Left lung (tissue), 10 donors: ENCODE measurements around the gene IPPK. TPM values are rescaled to one million over a fixed set of nuclear protein-coding genes. Genes with fewer than 3 reads are reported as not detected.

Experiments
- ATAC-seq: fragments of 200-7000 bp; cut with Tn5 transposase; one replicate; pipeline ENCODE4 v1.9.1; 2020; ENCODE audit warnings: moderate library complexity
- DNase-seq, 4 donors: peaks; one replicate each; pipeline ENCODE4 v3.0.0-alpha.2; 2013 to 2020
- H3K27ac ChIP-seq, 2 donors: fragments of 200-600 bp; sonication (generic) in 1 of 2; one replicate each; pipeline versions ENCODE4 v1.5.0 to v1.8.0; 2020 to 2021
- H3K27me3 ChIP-seq, 2 donors: fragments of 200-600 bp; sonication (generic) in 1 of 2; one replicate each; pipeline versions ENCODE4 v1.5.0 to v1.8.0; 2020 to 2021
- H3K36me3 ChIP-seq, 2 donors: fragments of 200-600 bp; sonication (generic) in 1 of 2; one replicate each; pipeline versions ENCODE4 v1.5.0 to v1.8.0; 2020 to 2021
- H3K4me1 ChIP-seq, 2 donors: fragments of 200-600 bp; one replicate each; pipeline ENCODE4 v1.8.0; 2021
- H3K4me3 ChIP-seq, 2 donors: fragments of 200-600 bp; sonication (generic) in 1 of 2; one replicate each; pipeline versions ENCODE4 v1.5.0 to v1.8.0; 2020 to 2021; ENCODE audit warnings: mild to moderate bottlenecking in 1 of 2
- H3K9me3 ChIP-seq, 2 donors: fragments of 200-600 bp; sonication (generic) in 1 of 2; one replicate each; pipeline versions ENCODE4 v1.5.0 to v1.8.0; 2020 to 2021
- intact Hi-C, 2 donors: fragments of 100-400 bp; cut with DNase I; formaldehyde crosslinking; loops; one replicate each; pipeline versions ENCODE4 v1.11.2 to v1.14.2; 2022
- polyA plus RNA-seq, 6 donors: library from polyadenylated mRNA; unstranded; fragments of 120-200 nt; gene quantifications; one replicate each; pipeline ENCODE4 v1.2.1, GENCODE V29; 2013; ENCODE audit not compliant: insufficient read length in 6 of 6
- total RNA-seq, 2 donors: library from RNA; stranded (reverse); fragmentation: NEBNext Ultra II Directional; extraction: Animal tissue kit (Norgen Biotek cat#: 25700); gene quantifications; one replicate each; pipeline ENCODE4 v1.2.1, GENCODE V29; 2021
- TF ChIP-seq, protein P1 (sequence below), 2 donors: fragments of 200-600 bp; sonication (generic) in 1 of 2; IDR thresholded peaks; one replicate each; pipeline versions ENCODE4 v1.5.0 to v1.8.0; 2021; ENCODE audit warnings: antibody characterized with exemption in 2 of 2
- donor health status: DM: no; HTN: yes; CAD: no.
- donor health status: DM: no; HTN: no; CAD: no.

The IPPK gene
- total and polyA plus RNA-seq, 8 donors = 6.5 to 10.8 (median 8.7) TPM

DNA sequence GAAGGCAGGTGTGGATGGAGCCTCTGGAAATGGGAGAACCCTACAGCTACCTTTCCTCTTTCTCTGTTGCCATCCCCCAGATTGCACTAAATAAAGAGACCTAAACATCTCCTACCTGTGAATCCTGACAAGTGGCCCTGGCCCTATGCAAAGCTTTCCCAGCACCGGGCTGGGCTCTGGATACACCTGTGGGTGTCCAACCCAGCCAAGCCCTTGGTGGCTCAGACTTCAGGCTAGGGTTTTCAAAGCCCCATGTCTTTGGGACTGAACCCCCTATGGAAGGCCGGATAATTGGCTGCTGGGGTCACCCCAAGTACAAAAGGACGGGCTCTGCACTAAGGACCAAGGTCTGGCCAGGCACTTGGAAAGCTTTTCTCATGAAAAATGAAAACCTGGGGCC is 44.1 kb upstream of the IPPK start:
- TF ChIP-seq, protein P1, sequence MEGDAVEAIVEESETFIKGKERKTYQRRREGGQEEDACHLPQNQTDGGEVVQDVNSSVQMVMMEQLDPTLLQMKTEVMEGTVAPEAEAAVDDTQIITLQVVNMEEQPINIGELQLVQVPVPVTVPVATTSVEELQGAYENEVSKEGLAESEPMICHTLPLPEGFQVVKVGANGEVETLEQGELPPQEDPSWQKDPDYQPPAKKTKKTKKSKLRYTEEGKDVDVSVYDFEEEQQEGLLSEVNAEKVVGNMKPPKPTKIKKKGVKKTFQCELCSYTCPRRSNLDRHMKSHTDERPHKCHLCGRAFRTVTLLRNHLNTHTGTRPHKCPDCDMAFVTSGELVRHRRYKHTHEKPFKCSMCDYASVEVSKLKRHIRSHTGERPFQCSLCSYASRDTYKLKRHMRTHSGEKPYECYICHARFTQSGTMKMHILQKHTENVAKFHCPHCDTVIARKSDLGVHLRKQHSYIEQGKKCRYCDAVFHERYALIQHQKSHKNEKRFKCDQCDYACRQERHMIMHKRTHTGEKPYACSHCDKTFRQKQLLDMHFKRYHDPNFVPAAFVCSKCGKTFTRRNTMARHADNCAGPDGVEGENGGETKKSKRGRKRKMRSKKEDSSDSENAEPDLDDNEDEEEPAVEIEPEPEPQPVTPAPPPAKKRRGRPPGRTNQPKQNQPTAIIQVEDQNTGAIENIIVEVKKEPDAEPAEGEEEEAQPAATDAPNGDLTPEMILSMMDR (IDR thresholded peaks at IDR 0.05) = no peak
- no peak for DNase-seq
- ATAC-seq = no peak
- Histone ChIP-seq H3K4me1 (peaks cover 0 to 12% of the 10 kb centered on the region in 2 donors), H3K9me3 (no peaks in the 10 kb centered on the region), H3K27me3 (no peaks in the 10 kb centered on the region), H3K36me3 (peaks cover 0 to 100% of the 10 kb centered on the region in 2 donors), H3K27ac (no peak overlapping the region), H3K4me3 (no peak overlapping the region)
- intact Hi-C loops = loop anchor here in 1 of 2 donors (10.0 kb wide), 1 partner anchor 51 kb away; the partner anchor contains the start of gene BICD2

DNA sequence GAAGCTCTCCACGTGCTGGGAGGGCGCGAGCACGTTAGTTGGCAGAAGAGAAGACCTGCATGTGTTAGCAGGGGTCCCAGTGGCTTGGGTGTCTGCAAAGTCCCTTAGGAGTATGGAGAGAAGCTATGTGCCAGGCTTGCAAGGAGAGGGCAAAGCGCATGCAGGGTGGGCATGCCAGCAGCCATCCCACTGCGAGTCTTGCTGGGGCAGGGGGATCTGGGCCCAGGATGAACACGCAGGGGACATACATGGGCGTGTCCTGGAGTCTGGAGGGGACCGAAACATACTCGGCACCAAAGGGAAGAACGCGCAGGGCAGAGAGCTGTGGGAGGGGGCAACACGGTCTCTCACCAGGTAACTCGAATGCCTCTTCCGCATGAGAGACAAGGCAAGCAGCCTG is 43.6 kb upstream of the IPPK start:
- no peaks in the 10 kb centered on the region for H3K27me3 ChIP-seq
- TF ChIP-seq, protein P1 (IDR thresholded peaks at IDR 0.05) = no peak
- H3K36me3 ChIP-seq = peaks cover 0 to 97% of the 10 kb centered on the region in 2 donors
- H3K9me3 ChIP-seq = no peaks in the 10 kb centered on the region
- H3K4me3 ChIP-seq = no peak overlapping the region
- intact Hi-C loops = loop anchor here in 1 of 2 donors (10.0 kb wide), 1 partner anchor 51 kb away; the partner anchor contains the start of gene BICD2
- DNase-seq (no peak), ATAC-seq (no peak)
- H3K4me1 ChIP-seq = peaks cover 0 to 12% of the 10 kb centered on the region in 2 donors
- no peak overlapping the region for H3K27ac ChIP-seq

DNA sequence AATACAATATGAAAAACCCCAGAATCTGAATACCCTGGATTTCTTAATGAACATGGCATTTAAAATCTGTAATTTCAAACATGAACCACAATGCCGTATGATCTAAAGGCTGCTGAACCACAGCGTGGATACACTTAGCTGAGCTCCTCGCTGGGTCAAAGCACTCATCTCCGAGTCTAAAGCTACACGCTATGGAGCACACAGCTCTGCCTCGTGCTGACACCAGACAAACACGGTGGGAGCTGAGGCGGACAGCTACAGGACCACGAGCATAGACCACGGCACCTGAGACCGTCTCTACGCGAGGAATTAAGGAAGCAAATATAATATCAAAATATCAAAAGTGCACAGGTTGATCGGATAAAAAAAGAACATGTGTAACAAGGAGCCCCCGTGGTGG is 42.8 kb upstream of the IPPK start:
- Histone ChIP-seq H3K36me3 (peaks cover 0 to 89% of the 10 kb centered on the region in 2 donors), H3K27ac (no peak overlapping the region), H3K9me3 (no peaks in the 10 kb centered on the region), H3K4me1 (peaks cover 0 to 12% of the 10 kb centered on the region in 2 donors), H3K27me3 (no peaks in the 10 kb centered on the region), H3K4me3 (no peak overlapping the region)
- ATAC-seq (no peak), DNase-seq (no peak)
- TF ChIP-seq, protein P1 (IDR thresholded peaks at IDR 0.05) = no peak
- intact Hi-C loops = loop anchor here in 1 of 2 donors (10.0 kb wide), 1 partner anchor 52 kb away; the partner anchor contains the start of gene BICD2

DNA sequence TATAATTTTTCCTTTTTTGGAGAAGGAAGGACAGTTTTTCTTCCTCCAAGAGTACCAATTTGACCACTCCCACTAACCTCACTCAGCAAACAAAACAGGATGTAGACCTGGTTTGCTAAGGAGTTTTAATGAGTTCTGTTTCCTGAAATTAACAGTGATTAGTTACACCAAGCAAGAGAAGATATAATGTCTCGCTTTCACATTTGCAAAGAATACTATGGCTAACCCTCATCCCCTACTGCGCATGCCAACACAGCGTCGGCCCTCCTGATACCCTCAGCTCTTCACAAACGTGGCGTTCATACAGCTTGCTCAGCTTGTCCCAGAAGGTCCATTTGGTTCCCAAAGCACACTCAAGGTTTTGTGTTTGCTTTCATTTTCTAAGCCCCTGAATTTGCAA is 41.9 kb upstream of the IPPK start:
- intact Hi-C loops = loop anchor here in 1 of 2 donors (10.0 kb wide), 1 partner anchor 53 kb away; the partner anchor contains the start of gene BICD2
- Histone ChIP-seq H3K36me3 (peaks cover 0 to 80% of the 10 kb centered on the region in 2 donors), H3K4me3 (no peak overlapping the region), H3K27me3 (no peaks in the 10 kb centered on the region), H3K9me3 (no peaks in the 10 kb centered on the region), H3K4me1 (peaks cover 0 to 12% of the 10 kb centered on the region in 2 donors), H3K27ac (peak overlapping the region in 1 of 2 donors; percentile 40)
- no peak for DNase-seq
- ATAC-seq = no peak
- TF ChIP-seq, protein P1 (IDR thresholded peaks at IDR 0.05) = no peak

DNA sequence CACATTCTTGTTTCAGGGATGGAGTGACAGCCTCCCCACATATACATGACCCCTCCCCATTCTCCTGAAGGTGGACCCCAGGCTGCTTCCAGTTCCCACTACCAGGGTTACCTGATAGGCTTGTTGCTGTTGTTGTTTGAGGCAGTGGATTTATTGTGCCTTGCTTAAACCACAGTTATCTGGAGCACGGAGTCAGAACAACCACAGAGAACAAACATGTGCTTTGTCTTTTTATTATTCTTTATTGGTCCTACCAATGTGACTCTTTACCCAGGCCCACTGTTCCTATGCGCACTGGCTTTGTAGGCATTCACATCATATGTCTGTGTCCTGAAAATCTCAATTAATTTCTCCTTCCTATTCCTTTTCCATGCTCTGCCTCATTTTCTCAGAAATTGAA is 41.2 kb upstream of the IPPK start:
- Histone ChIP-seq H3K27me3 (no peaks in the 10 kb centered on the region), H3K27ac (peak overlapping the region in 1 of 2 donors; percentile 40), H3K36me3 (peaks cover 0 to 73% of the 10 kb centered on the region in 2 donors)

More for the DNA sequence above, 41.2 kb upstream of the IPPK start:
- peaks cover 0 to 12% of the 10 kb centered on the region in 2 donors for H3K4me1 ChIP-seq
- intact Hi-C loops = loop anchor here in 1 of 2 donors (10.0 kb wide), 1 partner anchor 54 kb away; the partner anchor contains the start of gene BICD2
- TF ChIP-seq, protein P1 (IDR thresholded peaks at IDR 0.05) = no peak
- no peaks in the 10 kb centered on the region for H3K9me3 ChIP-seq
- ATAC-seq (no peak), DNase-seq (no peak)
- no peak overlapping the region for H3K4me3 ChIP-seq
